Left lobe of liver (tissue), 2 donors: Measurements from ENCODE around the gene C9orf50. TPM values are rescaled to one million over a fixed set of nuclear protein-coding genes. Genes with fewer than 3 reads are reported as not detected.

ENCODE experiments used
- ATAC-seq: fragments of 200-7000 bp; cut with Tn5 transposase; one replicate; pipeline ENCODE4 v1.9.1; 2020; ENCODE audit warnings: mild to moderate bottlenecking, moderate library complexity
- DNase-seq: peaks from one replicate; pipeline ENCODE4 v3.0.0-alpha.2; 2020; ENCODE audit warnings: low spot score
- total RNA-seq: library from RNA; stranded (reverse); gene quantifications from one replicate; pipeline ENCODE4 v1.2.1, GENCODE V29; 2021
- donor health status: DM: no; HTN: no; CAD: no; lungs with moderate emphysema.
- donor health status: DM: no; HTN: yes; CAD: no.

The C9orf50 gene
- total RNA-seq, 1 donor from 2014 or later: not detected

DNA sequence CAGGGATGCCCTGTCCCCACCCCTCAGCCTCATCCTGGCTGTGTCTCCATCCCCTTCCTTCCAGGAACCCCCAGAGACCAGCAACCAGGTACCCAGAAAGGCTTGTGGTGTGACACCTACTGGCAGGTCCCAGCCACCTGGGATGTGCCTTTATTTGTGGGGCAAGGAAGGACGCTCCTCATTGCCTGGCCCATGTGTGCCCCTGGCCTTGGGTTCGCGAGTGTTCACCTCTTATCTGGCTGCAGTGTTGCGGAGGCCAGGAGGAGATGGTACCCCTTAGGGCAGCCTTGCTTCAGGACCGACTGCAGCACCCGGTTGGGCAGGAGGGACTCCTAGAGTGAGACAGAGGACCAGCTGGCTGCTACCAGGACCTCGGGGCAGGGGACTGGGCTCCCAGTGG lies 8.8 kb downstream of the C9orf50 start:
- ATAC-seq (no peak), DNase-seq (no peak)

DNA sequence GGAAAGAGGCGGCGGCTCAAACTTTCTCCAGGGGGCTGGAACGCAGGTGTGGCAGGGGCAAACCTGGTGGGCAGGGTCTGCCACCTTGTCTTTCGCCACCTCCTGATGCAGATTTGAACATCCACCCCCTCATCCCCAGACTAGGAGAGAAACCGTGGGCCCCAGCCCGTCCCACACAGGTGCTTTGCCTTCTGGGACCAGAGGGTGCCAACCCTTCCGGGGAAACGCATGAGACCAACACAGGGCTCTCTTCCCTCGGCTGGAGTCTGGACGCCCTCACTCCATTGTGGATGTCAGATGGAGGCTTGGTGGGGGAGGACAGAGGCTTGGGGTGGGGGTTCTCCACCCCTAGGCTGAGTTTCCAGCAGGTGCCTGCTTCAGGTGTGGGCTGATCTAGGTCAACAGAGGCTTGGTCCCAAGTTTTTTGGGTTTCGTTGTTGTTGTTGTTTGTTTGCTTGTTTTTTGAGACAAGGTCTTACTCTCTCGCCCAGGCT lies 9.5 kb downstream of the C9orf50 start:
- ATAC-seq (no peak), DNase-seq (no peak)

DNA sequence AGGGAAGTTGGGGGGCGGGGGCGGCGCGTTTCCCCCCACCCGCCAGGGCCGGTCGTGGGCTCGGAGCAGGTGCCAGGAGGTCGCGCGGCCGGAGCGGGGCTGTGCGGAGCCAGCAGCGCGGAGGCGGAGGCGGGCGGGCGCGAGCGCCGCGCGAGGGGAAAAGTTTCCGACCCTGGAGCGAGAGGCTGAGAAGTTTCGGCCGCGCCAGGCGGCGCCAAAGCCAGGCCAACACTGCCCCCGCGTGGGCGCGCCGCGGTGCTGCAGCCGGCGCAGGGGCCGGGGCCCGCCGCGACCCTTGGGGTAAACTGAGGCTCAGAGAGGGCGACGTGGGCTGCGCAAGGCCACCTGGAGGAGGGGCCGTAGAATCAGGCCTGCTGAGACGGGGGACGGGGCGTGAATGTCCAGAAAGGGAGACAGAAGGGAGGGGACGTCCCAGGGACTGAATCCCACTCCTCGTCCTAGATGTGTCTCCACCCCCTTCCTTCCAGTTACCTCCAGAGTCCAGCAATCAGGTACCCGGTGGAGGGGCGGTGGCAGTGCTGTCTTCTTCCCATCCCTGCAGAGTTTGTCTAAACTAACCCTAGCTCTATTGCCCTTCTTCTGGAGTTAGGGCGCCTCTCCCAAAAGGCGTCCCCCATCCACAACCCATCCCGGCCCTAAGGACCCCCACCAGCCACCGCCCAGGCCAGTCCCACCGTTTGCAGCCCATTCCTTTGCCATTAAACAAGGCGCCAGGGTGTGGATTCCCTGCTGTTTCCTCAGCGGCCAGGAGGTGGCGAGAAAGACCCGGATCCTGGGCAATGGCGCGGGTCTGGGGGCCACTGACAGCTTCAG lies 10.2 kb downstream of the C9orf50 start:
- DNase-seq (peak; percentile 77), ATAC-seq (peak; percentile 76)

DNA sequence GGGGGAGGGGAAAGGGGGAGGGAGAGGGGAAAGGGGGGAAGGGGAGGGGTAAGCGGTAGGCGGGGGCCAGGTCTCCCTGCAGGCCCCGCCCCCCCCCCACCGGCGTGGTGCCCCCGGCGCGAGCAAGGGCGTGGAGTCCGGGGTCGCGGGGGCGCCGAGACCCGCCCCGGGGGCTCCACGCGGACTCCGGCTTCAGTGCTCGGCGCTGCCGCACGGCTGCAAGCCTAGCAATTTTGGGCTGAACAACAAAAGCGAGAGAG lies 10.8 kb downstream of the C9orf50 start:
- ATAC-seq (no peak), DNase-seq (no peak)

DNA sequence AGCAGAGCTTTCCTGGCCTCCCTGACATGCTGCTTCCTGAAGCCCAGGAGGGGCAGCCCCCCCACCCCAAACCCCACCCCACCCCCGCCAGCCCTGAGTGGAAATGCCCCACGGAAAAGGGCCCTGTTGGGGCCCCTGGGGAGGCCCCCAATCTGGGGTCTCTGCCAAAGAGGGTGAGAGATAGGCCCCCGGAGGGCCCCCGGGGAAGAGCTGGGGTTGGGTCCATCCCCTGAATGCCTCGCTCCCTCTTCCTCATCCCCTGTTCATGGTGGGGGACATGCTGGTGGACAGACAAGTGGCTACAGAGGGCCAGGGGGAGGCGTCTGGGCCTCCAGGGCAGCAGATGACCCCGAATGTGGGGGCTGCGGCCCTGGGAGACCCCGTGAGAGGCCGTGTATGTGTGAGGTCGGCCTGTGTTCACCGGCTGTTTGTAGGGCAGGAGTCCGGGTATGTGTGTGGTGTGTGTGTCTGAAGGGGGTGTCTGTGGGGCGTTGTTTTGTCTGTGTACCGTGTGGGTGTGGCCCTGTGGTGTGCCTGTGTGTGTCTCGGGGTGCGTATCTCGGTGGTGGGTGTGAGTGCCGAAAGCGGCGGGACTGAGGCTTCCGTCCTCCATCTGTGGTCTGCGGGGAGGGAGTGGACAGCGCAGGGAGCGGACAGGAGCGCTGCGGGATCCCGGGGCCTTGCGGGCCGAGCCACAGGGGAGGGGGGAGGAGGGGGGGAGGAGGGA lies 11.3 kb downstream of the C9orf50 start:
- no peak for DNase-seq
- no peak for ATAC-seq

DNA sequence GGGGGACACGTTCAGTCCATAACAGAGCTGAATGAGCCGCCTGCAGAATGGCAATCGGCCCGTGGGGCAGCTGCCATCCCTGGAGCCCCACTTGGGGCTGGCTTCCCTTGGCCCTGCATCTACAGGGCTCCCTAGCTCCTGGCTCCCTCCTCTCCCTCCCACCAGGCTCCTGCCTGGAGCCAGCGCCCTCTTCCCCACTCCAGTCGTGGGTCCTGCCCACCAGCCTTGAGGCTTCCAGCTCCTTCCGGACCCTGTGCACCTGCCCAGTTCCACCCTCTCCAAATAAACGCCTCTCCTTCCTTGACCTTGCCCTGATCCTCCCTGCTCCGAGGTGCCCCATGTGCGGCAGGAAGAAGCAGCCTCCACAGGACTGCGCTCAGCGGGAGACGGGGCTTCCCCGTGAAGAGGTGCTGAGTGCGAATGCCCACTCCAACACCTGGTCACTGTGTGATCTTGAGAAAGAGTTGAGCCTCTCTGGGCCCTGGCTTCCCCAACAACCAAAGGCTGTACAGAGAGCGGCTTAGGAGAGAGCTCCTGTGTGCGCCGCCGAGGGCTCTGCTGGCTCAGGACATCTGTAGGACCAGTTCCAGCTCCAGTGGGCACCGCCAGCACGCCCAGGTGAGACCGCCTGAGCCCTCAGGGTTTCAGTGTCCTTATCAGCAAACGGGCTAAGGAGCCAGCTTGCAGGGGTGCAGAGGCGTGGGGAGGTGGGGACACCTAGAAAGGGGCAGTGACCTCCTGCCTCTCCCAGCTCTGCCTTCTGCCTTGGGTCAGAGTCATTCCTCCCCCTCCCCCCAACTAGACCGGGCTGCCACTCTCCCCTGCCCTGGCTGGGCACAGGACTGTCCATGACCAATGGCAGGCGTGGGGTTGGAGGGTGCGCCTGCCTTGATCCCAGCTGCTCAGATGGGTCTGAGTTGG lies 12.1 kb downstream of the C9orf50 start:
- no peak for ATAC-seq
- no peak for DNase-seq

DNA sequence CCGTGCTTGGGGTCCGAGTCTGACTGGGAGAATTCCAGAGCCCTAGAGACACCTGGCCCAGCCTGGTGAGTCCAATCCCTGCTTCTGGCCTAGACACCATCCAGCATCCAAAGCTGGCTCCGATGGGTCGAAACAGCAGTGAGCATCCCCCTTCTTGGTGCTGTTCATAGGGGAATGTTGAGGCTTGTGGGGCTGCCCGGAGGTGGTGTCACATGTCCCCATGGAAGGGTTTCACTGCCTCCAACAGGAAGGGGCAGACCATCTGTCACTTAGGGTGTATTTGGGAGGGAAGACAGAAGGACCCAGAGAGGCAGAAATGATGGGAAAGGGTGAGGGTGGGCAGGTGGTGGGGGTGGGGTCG lies 13.9 kb downstream of the C9orf50 start:
- DNase-seq: no peak
- ATAC-seq: no peak

DNA sequence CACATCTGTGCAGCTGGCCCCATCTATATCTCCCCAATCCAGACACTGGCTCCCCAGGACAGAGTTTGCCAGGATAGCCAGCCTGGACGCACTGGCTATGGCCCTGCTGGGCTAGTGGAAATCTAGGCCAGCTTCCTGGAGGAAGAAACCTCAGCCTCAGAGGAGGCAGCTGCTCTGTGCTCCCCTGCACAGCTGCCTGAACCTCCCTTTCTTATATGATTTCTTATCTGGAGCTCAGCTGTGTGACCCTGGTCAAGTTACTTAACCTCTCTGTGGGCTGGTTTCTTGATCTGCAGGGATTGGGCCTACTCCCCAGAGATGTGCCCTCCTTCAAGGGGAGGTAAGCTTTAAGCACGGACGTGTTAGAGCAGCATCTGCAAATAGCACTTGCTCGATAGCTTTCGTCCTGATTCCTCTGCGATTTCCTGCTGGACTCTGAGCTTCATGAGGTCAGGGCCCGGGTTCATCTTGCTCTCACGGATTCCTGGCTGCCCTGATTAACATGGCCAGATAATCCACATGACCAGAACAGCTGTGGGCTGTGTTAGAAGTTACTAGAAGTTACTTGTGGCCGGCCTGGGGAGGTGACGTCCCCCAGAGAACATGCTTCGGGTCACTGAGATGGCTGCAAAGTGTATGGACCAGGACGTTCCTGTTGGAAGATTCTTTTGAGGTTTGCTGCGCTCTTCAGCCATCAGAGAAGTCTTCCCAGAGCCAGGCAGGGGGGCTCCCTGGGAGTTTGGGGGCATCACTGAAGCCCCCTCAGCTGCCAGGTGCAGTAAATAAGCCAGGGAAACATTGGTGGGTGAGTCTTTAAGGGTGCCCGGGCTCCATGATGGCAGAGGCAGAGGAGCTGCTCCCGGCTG lies 14.5 kb downstream of the C9orf50 start:
- DNase-seq (peak; percentile 82), ATAC-seq (peak; percentile 57)

DNA sequence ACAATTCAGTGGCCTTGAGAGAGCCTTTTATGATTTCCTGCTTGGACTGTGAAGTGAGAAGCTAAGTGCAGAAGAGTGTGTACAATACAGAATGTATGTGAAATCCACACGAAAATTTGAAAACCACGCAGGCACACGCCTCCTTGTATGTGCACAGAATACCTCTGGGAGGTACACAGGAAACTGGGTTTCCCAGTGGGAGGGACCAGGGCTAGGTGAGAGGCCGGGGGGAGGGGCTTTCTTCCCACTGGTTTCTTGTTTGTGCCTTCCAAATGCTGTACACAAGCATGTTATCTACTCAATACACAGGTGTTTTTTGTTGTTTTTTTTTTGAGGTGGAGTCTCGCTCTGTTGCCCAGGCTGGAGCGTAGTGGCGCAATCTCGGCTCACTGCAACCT lies 16.1 kb downstream of the C9orf50 start:
- DNase-seq: no peak

DNA sequence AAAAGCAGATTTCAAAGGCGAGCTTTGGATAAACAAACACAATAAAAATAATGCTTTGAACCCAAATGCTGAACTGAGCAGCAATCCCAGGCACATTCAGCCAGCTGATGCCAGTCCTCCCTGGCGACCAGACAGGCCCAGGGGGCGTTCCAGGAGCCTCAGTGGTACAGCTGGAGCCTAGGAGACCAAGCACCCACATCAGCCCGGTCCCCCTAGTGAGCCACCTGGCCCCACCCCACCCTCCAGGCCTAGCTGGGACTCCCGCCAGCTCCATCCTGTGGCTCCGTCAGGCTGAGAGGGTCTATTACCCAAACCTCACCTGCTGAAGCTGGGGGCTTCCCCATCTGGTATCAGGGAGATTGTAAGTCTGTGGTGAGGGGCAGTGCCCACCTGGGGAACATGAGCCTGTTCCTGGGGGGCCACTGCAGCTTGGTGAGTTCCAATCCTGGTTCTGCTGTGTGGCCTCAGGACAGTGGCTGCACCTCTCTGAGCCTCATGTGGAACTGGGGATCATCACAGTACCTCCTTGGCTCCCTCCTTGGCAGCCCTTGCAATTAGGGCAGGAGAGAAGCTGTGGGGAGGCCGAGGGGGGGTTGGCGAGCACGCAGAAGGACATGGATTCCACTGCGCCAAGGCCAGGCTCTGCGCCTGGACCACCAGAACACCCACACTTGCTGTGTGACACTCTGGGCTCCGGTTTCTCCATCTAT lies 16.7 kb downstream of the C9orf50 start:
- no peak for DNase-seq
- ATAC-seq: no peak

More for the DNA sequence above, 16.1 kb downstream of the C9orf50 start:
- no peak for ATAC-seq

DNA sequence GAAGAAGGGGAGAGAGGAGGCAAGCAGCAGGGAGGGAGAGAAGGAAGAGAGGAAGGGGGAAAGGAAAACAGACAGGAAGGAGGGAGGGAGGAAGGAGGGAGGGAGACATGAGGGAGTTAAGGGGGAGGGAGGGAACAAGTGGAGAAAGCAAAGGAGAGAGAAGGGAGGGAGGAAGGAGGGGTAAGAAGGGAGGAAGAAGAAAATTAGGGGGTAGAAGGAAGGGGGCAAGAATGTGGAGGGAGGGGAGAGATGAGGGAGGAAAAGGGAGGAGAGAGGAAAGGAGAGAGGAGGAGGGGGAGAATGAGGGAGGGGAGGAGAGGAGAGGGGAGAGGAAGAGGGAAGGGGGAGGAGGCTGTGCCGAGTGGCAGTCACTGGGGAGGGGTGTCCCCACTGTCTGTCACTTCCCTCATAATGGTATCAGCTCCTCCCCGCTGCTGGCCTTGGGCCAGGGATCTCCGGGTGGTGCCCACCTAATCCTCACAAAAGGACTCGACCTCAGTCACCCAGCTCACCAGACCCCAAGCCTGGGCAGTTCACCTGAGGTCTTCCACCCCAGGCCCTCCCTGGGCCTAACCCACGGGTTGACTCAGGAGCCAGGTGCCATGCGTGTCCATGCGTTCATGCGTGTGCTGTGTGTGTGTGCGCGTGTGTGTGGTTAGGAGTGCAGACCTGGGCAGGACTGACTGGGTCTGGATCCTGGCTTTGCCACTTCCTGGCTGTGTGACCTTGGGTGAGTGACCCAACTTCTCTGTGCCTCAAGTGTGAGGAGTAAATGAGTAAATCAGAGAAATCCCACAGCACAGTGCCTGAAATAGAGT lies 18.1 kb downstream of the C9orf50 start:
- no peak for ATAC-seq
- no peak for DNase-seq

DNA sequence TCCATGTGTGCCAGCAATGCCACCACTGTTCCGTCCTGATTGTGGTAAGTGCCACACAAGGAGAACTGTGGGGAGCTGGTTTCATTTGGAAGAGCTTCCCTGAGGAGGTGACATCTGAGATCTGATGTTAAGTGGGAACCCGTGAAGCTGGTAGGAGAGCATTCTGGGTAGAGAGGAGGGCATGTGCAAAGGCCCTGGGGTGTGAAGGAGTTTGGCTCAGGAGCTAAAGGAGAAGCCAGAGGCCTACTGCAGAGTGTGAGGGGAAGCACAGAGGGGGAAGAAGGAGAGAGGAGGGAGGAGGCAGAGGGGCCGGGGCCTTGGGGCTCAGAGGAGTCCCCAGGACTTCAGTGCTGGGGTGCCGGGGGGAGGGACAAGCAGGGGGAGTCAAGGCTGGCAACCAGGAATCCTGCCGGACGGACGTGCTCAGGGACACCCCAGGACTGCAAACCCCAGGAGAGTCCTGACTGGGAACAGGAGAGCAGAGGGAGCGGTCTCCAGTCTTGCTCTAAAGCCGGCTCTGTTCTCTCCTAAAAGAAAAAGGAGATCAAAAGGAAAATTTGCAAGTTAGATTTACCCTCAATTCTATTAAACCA lies 19.7 kb downstream of the C9orf50 start:
- ATAC-seq (no peak), DNase-seq (no peak)

DNA sequence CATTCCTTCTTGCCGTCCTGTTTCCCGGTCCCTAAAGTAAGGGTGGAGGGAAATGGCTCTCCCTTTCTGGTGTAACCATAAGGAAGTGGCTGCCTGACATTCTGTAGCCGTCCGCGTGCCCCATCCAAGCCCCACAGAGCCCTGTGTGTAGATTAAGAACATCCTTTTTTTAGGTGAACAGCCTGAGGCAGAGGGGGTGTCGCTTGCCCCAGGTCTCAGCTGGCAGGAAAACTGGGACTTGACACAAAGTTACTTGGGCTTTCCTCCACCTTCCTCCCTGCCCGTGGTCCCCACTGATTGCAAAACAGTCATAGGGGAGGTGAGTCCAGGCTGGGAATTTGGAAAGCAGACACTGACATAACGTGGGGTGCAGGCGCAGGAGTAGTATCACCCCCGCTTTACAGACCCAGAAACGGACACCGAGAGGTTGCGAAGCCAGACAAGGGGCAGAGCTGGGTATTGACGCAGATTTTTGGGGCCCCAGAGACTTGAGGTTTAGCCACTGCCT lies 22.8 kb downstream of the C9orf50 start:
- DNase-seq (no peak), ATAC-seq (no peak)

DNA sequence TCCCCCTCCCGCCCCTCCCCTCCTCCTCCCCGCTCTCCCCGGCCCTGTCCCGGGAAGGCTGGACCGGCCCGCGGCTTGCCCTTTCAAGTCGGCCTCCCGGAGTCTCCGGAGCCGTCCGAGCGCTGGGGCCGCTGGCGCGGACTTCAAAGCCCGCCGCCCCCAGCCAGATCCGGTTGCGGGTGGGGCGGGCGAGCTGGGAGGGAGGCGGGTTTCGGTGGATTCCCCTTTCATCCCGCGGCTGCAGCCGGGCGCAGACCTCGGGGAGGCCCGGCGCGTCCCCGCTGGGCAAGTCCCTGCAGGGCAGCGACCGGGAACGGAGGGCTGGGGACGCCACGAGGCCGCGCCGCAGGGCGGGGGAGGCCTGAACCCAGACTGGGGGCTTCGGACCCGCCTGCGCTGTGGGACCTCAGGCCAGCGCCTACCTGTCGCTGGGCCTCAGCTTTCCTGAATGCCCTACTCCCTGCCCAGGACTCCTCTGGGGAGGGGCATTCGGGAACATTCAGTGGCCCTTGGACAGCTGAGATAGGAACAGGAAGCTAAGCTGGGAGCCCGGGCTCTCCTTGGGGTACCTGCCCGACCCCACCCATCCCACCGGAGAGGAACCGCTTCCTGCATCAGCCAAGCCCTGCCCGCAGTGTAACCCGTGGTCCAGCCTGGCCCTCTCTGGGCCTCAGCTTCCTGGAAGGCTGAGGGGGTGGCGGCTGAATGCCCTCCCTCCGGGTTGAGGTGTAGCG lies 23.4 kb downstream of the C9orf50 start:
- ATAC-seq (peak; percentile 66), DNase-seq (no peak)

DNA sequence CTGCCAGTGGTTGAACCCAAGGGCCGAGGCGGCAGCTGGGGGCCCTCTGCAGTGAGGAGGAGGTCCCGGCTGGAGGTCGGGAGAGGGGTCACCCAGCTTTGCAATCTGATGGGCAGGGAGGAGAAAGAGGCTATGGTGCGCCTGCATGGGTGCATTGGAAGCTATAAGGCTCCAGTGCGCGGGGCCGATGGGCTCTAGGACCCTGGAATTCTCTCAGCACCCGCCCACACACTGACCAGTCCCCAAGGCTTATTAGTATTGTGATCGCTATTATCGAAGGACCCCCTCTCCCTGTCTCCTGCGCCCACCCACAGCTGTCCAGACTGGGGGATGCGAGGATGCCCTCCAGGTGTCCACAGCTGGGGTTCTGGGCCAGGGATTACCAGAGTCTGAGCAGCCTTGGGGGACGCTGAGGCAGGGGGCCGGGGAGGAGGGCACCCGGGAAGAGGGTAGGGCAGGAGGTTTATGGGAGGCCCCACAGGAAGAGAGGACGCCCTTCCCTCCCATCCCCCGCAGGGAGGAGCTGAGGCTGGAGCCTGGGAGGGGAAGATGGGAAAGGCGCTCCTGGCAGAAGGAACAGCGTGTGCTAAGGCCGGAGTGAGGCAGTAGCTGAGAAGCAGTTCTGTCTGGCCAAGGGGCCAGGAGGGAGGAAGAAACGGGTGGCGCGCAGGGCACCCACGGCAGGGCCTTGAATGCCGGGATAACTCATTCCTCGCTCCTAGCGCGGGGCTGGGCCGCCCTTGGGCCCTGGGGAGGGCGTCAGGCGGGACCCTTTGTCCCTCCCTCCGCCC lies 24.2 kb downstream of the C9orf50 start:
- DNase-seq: no peak
- ATAC-seq: peak; percentile 56

DNA sequence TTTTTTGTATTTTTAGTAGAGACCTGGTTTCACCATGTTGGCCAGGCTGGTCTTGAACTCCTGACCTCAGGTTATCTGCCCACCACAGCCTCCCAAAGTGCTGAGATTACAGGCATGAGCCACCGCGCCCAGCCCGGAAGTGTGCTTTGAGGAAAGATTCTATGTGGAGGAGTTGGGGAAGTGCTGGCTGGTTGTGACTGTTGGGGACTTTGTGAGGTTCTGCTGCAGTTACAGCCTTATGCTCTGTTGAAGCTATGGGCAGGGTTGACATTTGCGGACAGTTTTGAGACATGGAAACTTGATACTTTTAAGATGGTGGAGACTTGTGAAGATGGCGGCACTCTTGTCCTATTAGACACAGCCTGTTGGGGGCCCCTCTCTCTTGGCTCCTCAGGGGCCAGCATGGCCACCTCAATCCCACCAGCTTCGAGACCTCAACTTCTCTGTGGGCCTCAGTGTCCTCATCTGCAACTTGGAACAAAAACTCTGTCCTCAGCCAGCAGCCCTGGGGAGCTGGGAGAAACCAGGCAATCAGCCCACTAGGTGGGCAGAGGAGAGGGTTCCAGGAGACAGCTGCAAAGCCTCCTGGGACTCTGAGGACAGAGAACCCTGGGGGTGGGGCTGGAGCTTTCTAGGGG lies 24.9 kb downstream of the C9orf50 start:
- ATAC-seq: no peak
- DNase-seq: no peak
